ENCODE measurements around the gene PAGR1. TPM values are rescaled to one million over a fixed set of nuclear protein-coding genes. Genes with fewer than 3 reads are reported as not detected.
A peak's percentile ranks its signal among the peaks of the same experiment; 100 is the strongest.

Gene PAGR1
- total and polyA plus RNA-seq, 5 donors: 13.7 to 33.8 (median 16.0) TPM

DNA sequence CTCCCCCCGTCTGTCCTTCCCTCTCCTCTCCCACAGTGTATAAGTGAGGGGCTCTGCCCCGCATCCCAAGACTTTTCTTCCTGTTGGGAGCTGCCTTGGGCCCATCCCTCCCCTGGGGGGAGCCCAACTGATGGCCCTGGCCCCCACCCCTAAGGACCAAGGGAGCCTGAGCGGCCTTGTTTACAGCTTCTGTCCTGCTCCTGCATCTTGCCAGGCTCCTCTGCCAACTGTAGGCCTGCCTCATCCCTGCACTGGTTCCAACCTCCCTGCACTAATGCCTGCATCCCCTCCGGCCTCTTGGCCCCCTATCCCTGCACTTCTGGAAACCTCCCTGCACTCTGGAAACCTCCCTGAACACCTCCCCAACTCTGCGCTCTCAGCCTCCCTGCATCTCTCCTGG is 1.4 kb upstream of the PAGR1 start:
- H3K9me3 ChIP-seq (ENCODE audit: control insufficient read depth, low read length): no peaks in the 10 kb centered on the region
- H3K27ac ChIP-seq (ENCODE audit: low read length): no peak overlapping the region
- H3K4me3 ChIP-seq (ENCODE audit: low read length): no peak overlapping the region
- DNase-seq: peak in 1 of 3 donors; percentile 54
- 61% methylated on average over 5 of the region's 5 CpGs for WGBS
- peaks cover 2% of the 10 kb centered on the region for H3K4me1 ChIP-seq (ENCODE audit: control insufficient read depth, insufficient read depth, low read length)
- intact Hi-C loops (cut with DNase I): loop anchor here in 1 of 4 donors (10.0 kb wide), 1 partner anchor 180 kb away; the partner anchor contains the start of genes HIRIP3 and INO80E
- no peaks in the 10 kb centered on the region for H3K27me3 ChIP-seq (ENCODE audit: control insufficient read depth, insufficient read depth)
- no peak for ATAC-seq

GRCh38 chr16:29815032-29815721 is 775 bp upstream of the PAGR1 start:
- Histone ChIP-seq H3K27ac (ENCODE audit: low read length) (peak overlapping the region; percentile 16), H3K27me3 (ENCODE audit: control insufficient read depth, insufficient read depth) (no peaks in the 10 kb centered on the region), H3K4me1 (ENCODE audit: control insufficient read depth, insufficient read depth, low read length) (peaks cover 2% of the 10 kb centered on the region), H3K9me3 (ENCODE audit: control insufficient read depth, low read length) (no peaks in the 10 kb centered on the region), H3K4me3 (ENCODE audit: low read length) (peak overlapping the region; percentile 42)
- 2% methylated on average over 39 of the region's 39 CpGs for WGBS
- no peak for ATAC-seq
- peak; percentile 53 to 83 (median 80) for DNase-seq
- intact Hi-C loops (cut with DNase I): loop anchor here in 1 of 4 donors (10.0 kb wide), 1 partner anchor 180 kb away; the partner anchor contains the start of genes HIRIP3 and INO80E

GRCh38 chr16:29816694-29817441 is 916 bp downstream of the PAGR1 start:
- DNase-seq (peak; percentile 76 to 89 (median 89)), ATAC-seq (peak; percentile 49 to 63)
- peak overlapping the region; percentile 62 for H3K4me3 ChIP-seq (ENCODE audit: low read length)
- 4% methylated on average over 37 of the region's 37 CpGs for WGBS
- H3K4me1 ChIP-seq (ENCODE audit: control insufficient read depth, insufficient read depth, low read length): peaks cover 2% of the 10 kb centered on the region
- H3K27ac ChIP-seq (ENCODE audit: low read length): peak overlapping the region; percentile 98
- no peaks in the 10 kb centered on the region for H3K9me3 ChIP-seq (ENCODE audit: control insufficient read depth, low read length)
- intact Hi-C loops (cut with DNase I): loop anchor here in 1 of 4 donors (10.0 kb wide), 1 partner anchor 178 kb away; the partner anchor contains the start of genes HIRIP3 and INO80E
- no peaks in the 10 kb centered on the region for H3K27me3 ChIP-seq (ENCODE audit: control insufficient read depth, insufficient read depth)

DNA sequence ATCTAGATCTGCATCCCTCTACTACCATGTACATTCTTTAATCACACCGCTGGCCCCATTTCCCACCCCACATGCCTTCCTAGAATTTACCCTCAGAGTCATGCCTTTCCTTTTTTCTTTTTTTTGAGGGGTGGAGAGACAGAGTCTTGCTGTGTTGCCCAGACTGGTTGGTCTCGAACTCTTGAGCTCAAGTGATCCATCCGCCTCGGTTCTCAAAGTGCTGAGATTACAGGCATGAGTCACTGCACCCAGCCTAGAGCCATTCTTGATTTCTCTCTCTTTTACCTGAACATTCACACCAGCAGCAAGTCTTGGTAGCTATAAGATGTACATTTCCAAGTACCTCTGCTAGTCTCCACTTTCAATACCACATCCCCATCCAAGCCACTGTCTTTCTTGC is 2.1 kb downstream of the PAGR1 start:
- WGBS: 92% methylated on average over 4 of the region's 4 CpGs
- Histone ChIP-seq H3K27me3 (ENCODE audit: control insufficient read depth, insufficient read depth) (no peaks in the 10 kb centered on the region), H3K9me3 (ENCODE audit: control insufficient read depth, low read length) (no peaks in the 10 kb centered on the region), H3K4me1 (ENCODE audit: control insufficient read depth, insufficient read depth, low read length) (peaks cover 5% of the 10 kb centered on the region), H3K4me3 (ENCODE audit: low read length) (no peak overlapping the region), H3K27ac (ENCODE audit: low read length) (no peak overlapping the region)
- DNase-seq (no peak), ATAC-seq (no peak)
- intact Hi-C loops (cut with DNase I): loop anchor here in 1 of 4 donors (10.0 kb wide), 1 partner anchor 177 kb away; the partner anchor contains the start of genes HIRIP3 and INO80E

- Histone ChIP-seq H3K4me1 (ENCODE audit: control insufficient read depth, insufficient read depth, low read length) (peaks cover 7% of the 10 kb centered on the region), H3K27me3 (ENCODE audit: control insufficient read depth, insufficient read depth) (no peaks in the 10 kb centered on the region), H3K9me3 (ENCODE audit: control insufficient read depth, low read length) (no peaks in the 10 kb centered on the region), H3K27ac (ENCODE audit: low read length) (no peak overlapping the region), H3K4me3 (ENCODE audit: low read length) (no peak overlapping the region)
- WGBS: 82% methylated on average over 15 of the region's 15 CpGs
- DNase-seq (no peak), ATAC-seq (no peak)
- intact Hi-C loops (cut with DNase I): loop anchor here in 1 of 4 donors (10.0 kb wide), 1 partner anchor 175 kb away; the partner anchor contains the start of genes HIRIP3 and INO80E
Observed at GRCh38 chr16:29819506-29819905, 3.6 kb downstream of the PAGR1 start.

GRCh38 chr16:29820271-29820701 is 4.3 kb downstream of the PAGR1 start, which contains the start of gene MVP:
Gene MVP, plus strand, starts transcription at chr16:29820462. Its CDS starts 10,088 bp downstream, at chr16:29830550.
- peak within 1 kb of the TSS; percentile 81 for H3K4me3 ChIP-seq (ENCODE audit: low read length)
- peaks cover 11% of the 10 kb centered on the region for H3K4me1 ChIP-seq (ENCODE audit: control insufficient read depth, insufficient read depth, low read length)
- ATAC-seq: peak; percentile 44 to 52
- under 1% methylated on average over 4 of the region's 4 CpGs for WGBS
- intact Hi-C loops (cut with DNase I): no loop called here
- peak within 1 kb of the TSS; percentile 82 for H3K27ac ChIP-seq (ENCODE audit: low read length)
- H3K9me3 ChIP-seq (ENCODE audit: control insufficient read depth, low read length): no peaks in the 10 kb centered on the region
- H3K27me3 ChIP-seq (ENCODE audit: control insufficient read depth, insufficient read depth): no peaks in the 10 kb centered on the region
- DNase-seq: peak; percentile 77 to 89 (median 86)

DNA sequence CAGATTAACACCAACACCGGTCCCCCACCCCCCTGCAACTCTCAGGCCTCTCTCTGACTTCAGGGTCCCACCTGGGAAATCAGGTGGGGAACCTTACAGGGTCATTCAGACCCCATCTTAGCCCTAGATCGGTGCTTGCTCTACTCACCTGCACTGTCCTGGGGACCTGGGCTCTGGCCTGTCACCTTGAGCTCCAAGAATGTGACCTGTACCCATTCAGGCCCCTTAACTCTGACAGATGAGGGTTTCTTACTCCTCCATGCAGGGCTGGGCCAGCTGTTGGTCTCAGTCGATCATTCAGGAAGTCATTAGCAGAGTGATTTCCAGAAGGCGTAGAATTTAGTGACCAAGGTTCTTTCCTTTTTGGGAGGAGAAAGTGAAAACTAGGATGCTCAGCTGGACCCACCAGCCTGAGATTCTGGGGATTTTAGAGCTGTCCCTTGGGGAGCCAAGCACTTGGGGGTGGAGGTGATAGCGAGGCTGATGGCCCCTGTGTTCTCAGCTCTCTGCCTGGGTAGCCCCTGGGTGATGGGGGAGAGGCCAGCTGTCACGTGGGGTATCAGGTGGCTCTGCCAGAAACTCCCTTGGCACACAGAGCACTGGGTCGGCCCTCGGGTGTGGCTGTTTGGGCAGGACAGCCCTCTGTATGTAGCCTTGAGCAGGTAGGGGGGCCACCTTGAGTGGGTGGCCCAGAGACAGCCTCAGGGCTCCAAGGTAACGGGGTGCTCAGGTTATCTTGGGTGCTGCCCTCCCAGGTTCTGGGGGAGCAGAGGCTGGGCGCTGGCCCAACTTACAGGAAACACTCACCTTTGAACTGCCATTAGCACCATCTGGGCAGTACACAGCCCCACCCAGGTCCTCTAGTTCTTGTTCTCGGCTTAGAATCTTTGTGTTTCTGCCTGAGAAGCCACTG is 5.0 kb downstream of the PAGR1 start:
- ATAC-seq: peak; percentile 18 to 19
- peak; percentile 66 to 85 (median 74) for DNase-seq
- intact Hi-C loops (cut with DNase I): no loop called here

DNA sequence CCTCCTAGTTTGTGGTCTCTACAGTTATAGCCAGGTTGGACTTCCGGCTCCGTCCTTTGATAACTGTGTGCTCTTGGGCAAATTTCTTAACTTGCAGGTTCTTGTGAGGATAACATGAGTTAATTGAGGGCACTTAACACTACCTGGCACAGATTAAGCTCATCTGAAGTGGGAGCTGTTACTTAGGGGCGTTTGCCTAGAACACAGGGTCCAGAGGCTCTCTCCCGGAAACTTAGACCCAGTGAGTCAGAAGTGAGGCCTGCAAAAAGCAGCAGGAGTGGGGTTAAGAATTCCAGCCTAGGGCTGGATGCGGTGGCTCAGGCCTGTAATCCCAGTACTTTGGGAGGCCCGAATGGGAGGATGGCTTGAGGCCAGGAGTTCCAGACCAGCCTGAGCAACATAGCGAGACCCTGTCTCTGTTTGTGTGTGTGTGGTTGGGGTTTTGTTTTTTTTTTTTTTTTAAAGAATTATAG is 5.7 kb downstream of the PAGR1 start:
- Histone ChIP-seq H3K4me1 (ENCODE audit: control insufficient read depth, insufficient read depth, low read length) (peaks cover 19% of the 10 kb centered on the region), H3K27ac (ENCODE audit: low read length) (peak overlapping the region; percentile 82), H3K27me3 (ENCODE audit: control insufficient read depth, insufficient read depth) (no peaks in the 10 kb centered on the region), H3K9me3 (ENCODE audit: control insufficient read depth, low read length) (no peaks in the 10 kb centered on the region), H3K4me3 (ENCODE audit: low read length) (peak overlapping the region; percentile 81)
- intact Hi-C loops (cut with DNase I): no loop called here
- WGBS: 51% methylated on average over 7 of the region's 7 CpGs
- ATAC-seq (peak in 1 of 2 donors; percentile 9), DNase-seq (peak in 1 of 3 donors; percentile 59)

More for the DNA sequence above, 5.0 kb downstream of the PAGR1 start:
- 30% methylated on average over 11 of the region's 11 CpGs for WGBS
- peak overlapping the region; percentile 82 for H3K27ac ChIP-seq (ENCODE audit: low read length)
- peak overlapping the region; percentile 81 for H3K4me3 ChIP-seq (ENCODE audit: low read length)
- no peaks in the 10 kb centered on the region for H3K27me3 ChIP-seq (ENCODE audit: control insufficient read depth, insufficient read depth)
- peaks cover 14% of the 10 kb centered on the region for H3K4me1 ChIP-seq (ENCODE audit: control insufficient read depth, insufficient read depth, low read length)
- H3K9me3 ChIP-seq (ENCODE audit: control insufficient read depth, low read length): no peaks in the 10 kb centered on the region

DNA sequence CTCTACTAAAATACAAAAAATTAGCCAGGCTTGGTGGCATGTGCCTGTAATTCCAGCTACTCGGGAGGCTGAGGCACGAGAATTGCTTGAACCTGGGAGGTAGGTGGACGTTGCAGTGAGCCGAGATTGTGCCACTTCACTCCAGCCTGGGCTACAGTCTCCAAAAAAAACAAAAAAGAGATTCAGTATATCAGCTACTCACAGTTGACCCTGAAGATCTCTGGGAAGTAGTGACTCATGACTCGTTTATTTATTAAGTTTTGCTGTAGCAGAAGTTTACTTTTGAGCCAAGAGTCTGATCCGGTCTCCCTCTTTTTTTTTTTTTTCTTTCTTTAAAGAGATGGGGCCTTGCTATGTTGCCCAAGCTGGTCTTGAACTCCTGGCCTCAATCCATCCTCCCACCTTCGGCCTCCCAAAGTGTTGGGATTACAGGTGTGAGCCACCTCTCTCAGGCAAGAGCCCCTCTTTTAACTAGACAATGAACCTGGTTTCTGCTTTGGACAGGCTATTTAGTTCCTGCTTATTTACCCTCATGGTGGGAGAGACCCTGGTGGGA is 8.7 kb downstream of the PAGR1 start:
- intact Hi-C loops (cut with DNase I): no loop called here
- 35% methylated on average over 7 of the region's 7 CpGs for WGBS
- ATAC-seq (peak; percentile 53 to 71), DNase-seq (peak in 1 of 3 donors; percentile 45)
- H3K9me3 ChIP-seq (ENCODE audit: control insufficient read depth, low read length): no peaks in the 10 kb centered on the region
- no peak overlapping the region for H3K4me3 ChIP-seq (ENCODE audit: low read length)
- H3K4me1 ChIP-seq (ENCODE audit: control insufficient read depth, insufficient read depth, low read length): peaks cover 17% of the 10 kb centered on the region
- H3K27ac ChIP-seq (ENCODE audit: low read length): peak overlapping the region; percentile 34
- no peaks in the 10 kb centered on the region for H3K27me3 ChIP-seq (ENCODE audit: control insufficient read depth, insufficient read depth)

Data from right cardiac atrium (tissue), 5 donors.